Measurements from ENCODE around the gene FNDC3B.
A peak's percentile ranks its signal among the peaks of the same experiment; 100 is the strongest.
"Not testable (repeated sequence)": the region's sequence is repeated elsewhere in the genome, so short reads cannot be mapped to it uniquely, and the experiment has no call there.

The FNDC3B gene

DNA sequence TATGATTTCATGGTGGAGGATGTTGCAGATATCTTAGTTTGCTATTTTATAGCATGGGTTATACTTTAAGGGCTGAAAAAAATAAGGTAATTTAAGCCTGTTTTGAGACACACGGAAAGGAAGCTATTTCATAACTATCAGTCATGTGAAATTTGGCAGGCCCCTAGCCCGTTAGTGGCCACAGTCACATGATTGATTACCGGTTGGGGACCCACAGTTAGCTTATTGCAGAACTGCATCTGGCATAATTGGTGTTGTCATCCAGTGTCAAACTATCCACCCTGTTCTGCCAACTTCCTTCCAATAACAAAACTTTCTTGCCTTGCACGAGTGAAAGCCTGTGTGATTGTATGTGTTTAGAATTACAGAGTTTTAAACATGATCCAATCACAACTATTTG lies 35.2 kb downstream of the FNDC3B start:
- peak; percentile 84 to 91 for DNase-seq

DNA sequence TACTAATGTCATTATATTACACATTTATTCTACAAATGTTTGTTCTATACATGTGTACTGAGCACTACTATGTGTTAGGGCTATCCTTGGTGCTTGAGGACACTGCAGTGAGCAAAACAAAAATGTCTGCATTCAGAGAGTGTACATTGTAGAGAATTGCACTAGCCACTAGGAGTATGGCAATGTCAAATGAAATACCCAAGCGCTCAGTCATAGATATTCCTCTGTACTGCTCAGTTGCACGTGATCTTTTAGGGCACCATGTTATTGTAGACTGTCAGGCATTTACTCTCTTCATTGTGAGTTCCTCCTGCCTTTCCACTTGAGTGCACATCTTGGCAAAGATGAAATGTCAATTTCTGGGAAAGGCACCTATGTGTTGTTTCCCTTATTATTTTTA lies 36.8 kb downstream of the FNDC3B start:
- DNase-seq = no peak

DNA sequence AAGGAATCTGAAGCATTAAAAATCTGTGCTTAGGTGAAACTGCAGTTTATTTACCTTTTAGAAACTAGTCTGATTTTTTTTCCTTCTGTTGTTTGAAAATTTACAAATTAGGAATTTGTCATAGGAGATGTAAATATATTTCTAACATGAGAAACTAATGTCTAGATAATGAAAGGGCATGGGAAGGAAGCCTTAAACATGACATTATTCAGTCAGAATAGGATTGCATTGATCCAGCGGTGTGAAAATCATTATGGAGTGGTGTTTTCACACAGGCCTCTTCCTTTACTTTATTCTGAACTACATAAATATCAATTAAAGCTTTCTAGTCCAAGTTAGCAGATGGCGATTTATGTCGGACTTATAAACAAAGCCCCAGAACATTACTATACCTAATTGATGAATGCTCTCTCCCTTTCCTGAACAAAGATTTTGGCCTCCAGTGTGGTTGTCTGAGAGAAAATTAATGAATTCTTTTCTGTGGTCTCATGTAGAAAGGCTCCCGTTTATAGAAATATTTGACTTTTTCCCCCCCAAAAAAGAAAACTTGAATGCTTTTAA lies 37.9 kb downstream of the FNDC3B start:
- DNase-seq = no peak

DNA sequence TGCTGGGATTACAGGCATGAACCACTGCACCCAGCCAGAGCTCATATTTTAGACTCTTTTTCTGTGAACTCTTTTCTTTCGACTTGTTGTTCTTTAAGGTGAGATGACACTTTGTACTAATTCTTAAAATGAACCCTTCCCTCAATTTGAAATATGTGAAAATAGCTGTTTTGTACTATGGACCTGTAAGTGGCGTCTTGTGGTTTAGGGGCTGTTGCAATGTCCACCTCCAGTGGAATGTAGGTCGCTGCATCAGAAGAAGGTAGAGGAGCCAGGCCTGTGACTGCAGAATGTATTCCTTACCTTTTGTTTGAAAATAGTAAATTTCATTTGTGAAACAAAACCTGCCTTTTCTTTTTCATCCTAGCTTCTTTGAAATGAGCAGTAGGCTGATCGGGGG lies 38.9 kb downstream of the FNDC3B start:
- DNase-seq = no peak

DNA sequence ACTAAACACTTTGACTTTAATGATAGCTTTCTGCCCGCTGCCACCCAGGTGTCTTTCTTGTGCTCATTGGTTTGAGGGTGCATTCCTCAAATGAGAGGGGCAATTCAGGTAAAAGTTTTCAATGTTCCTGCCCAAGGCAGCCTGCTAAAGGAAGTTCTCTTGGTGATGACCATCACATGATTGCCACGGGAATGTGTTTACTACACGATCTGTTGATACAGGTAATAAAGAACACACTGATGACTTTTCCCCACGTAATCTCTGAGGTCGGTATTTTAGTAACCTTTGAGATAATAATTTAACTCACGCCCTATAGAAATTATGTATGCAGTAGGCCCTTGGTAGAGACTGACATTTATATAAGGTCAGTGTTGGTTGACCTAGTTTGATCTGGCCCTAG lies 39.3 kb downstream of the FNDC3B start:
- DNase-seq = no peak

DNA sequence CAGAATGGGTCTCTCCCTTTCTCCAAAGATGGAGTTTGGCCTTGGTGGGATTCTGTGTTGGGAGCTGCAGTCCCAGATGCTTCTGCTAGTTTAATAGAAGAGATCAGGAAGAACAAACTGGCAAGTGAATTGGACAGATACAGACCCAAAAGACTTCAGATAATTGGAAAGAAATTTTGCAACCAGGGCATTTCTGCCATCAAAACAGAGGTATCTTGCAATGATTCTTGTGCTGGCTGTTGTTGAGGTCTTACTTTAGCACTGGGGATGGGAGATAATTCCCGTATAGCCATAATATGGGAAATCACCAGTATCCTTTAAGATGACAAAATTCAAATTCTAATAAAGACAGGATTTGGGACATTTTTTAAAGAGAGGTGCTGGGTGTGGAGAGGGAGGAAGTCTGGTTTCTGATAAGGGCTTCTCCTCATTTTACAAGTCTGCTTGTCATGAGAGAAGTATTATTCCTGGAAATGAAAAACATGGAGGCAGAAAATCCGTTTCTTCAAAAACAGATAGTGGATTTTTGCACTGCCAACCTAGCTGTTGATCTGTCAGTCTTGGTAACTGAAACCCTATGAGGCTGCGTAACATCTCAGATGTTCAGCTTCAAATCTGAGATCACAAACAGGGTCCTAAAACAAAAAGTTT lies 40.1 kb downstream of the FNDC3B start:
- DNase-seq = no peak

DNA sequence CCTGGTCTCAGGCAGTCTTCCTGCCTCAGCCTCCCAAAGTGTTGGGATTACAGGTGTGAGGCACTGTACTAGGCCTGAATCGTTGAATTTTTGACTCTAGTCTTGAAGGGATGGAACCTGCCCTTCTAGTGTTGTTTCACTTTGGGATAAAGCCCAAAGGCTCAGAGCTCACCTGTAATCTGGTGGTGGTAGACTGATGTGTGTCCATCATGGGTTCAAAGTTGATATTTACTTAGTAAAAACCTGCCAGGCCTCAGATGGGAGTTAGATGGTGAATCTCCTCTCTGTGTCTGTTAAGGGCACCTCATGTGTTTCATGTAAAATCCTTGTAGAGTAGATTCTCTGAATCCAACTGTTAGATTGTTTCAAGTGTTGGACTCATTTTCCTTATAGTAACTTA lies 41.1 kb downstream of the FNDC3B start:
- no peak for DNase-seq

DNA sequence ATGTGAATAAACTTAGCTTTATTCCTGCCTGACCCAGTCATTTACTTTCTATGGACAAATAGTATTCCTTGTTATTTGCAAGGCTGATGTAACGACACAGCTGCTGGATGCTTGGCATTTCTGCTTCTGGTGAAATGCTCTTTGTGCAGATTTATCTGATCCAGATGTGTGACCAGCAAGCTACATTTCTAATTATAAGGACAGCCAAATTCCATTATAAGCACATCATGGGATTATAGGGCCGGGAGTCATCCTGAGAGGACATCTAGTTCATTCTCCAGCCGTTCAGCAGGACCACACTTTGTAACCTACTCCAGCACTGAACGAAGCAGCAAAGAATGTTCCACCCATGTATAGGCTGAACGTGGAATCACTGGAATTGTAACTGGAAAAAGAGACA lies 42.9 kb downstream of the FNDC3B start:
- no peak for DNase-seq

DNA sequence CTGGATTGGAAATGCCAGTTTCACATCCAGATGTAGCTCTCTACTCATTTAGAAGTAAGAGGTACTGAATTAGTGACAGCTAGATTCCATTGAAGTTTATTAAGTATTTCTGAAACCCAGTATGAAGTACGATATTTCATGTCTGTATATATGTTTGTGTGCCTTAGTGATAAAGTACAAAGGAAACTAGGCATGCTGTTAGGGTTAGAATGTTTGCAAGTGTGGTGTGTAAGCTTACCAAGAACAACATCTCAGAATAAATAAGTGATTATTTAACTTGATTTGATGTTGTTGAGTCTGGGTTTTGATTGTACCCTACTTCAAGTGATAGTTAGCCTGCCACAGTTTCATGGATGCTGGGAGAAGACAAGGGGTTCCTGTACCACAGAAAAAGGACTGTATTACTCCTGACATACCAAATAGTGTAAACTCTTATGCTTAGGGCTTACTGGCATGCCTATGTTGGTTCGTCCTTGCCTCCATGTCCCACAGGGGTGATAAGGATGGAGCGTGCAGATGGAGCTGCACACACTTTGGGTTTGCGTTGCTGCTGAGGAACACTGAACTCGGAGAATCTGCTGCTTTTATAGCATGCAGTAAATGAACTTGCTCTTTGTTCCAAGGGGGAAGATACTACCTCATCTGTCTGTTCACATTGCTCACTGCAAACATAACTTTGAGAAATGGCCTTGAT lies 43.6 kb downstream of the FNDC3B start:
- no peak for DNase-seq

DNA sequence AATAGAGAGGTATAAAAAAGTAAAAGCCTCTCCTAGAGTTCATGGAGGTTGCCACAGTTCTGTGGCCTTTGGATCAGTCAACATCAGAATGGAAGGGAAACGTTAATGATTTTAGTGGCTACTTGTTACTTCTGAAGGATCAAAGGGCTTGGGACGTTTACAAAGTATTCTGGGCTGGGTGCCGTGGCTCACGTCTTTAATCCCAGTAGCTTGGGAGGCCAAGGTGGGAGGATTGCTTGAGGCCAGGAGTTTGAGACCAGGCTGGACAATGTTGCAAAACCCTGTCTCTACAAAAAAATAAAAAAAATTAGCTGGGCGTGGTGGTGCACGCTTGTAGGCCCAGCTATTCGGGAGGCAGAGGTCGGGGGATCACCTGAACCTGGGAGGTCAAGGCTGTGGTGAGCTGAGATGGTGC lies 44.6 kb downstream of the FNDC3B start:
- DNase-seq = no peak

DNA sequence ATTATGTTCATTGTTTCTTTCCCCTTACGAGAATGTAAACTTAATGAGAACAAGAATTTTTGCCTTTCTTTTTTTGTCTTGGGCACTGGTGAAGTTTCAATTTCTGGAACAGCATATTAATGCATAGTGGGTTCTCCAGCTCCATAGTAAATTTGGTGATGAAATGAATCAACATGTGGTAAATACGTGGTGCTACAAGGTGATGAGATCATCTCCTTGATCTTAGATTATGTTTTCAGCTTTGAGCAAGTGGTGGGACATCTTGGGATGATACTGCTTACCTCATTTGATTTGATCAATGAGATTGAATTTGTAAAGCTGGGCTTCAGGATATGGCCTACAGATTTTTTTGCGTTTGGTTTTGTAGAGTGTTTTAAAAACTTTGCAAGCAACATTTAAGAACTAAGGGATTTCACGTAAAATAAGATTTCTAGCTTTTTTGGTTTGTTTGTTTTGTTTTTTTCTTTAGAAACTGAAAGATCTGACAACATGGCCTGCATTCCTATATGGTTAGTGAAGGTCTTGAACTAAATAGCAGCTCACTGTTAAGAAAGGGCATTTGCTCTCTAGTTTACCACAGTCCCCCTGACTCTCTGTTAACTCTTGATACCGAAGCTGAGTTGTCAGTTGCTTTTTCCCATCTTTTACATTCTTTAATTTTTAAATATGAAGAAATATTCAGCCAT lies 45.6 kb downstream of the FNDC3B start:
- no peak for DNase-seq

DNA sequence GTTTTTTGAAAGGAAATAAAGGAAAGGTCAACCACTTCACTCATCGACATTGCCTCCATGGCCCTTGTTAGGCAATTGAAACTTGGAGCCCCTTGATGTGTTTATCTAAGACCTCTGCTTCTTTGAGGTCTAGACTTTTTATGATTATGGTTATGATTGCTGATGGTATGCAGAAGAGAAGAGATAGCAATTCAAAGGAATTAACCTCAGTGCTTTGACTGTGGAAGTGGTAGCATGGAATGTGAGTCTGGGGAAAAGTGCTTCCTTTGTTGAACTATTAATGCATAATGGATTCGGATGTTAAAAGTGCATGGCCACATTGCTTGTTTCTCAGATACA lies 46.1 kb downstream of the FNDC3B start:
- no peak for DNase-seq

DNA sequence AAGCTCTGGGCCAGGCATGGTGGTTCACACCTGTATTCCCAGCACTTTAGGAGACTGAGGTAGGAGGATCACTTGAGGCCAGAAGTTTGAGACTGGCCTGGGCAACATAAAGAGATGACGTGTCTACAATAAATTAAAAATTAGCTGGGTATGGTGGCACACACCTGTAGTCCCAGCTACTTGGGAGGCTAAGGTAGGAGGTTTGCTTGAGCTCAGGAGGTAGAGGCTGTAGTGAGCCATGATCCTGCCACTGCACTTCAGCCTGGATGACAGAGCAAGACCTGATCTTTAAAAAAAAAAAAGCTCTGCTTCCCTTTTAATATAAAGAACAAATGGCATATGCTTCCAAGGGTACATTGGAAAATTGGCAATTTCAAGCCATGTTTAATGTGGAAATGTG lies 46.7 kb downstream of the FNDC3B start:
- DNase-seq = no peak

DNA sequence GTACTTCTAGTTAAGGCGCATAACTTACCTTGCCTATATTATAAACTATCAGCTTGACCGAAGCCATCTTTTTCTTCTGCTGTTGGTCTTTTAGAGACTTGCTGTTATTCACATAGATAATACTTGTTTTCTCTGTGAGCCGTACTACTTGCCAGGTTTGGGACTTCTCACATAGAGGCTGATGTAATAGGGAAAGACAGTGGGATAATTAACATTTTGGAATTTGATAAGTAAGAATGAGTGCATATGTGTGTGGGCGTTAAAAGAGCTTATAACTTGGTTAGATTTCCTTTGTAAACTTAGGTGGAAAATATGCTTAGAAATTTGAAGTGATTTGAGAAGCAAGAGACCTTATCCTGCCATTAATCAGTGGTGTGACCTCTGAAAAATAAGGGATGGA lies 47.8 kb downstream of the FNDC3B start:
- DNase-seq = no peak

DNA sequence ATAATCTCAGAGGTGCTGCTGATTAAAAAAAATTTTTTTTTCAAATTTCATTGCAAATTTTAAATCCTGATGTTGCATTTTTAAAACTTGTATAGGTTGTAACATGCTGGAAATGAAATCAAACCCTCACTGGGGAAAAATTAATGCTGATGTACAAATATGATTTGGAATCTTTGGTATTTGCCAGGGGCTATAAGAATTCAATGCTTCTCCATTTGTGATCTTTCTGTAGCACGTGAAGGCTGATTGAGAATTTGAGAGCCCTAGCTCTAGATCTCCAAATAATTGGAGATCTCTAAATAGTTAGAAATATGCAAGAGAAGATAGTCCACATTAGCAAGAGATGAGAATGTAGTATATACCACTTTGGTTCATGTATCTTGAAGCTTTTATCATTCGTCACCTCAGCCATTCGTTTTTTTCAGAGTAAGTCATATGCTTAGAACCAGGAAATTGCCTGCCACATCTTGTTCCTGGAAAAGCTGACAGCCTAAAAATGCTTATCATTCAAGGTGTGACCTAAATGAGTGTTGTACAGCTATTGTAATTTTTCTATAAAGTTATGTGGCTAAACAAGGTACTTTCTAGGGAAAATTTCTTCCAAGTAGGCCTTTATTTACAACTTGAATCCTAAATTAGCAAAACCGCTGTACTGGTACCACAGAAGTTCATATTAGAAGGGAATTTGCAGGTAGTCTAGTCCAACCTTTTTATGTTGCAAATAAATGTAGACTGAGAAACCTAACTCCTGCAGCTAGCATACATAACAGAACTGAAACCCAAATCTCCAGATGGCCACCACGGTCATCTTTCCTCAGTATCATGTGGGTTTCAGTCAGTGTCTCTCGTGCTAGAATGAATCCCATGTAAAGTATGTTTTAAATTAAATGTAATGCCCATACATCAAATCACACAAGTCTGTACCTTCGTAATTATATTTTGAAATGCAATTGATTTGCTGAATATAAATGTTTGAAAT lies 48.5 kb downstream of the FNDC3B start:
- peak in 1 of 2 donors; percentile 26 for DNase-seq

DNA sequence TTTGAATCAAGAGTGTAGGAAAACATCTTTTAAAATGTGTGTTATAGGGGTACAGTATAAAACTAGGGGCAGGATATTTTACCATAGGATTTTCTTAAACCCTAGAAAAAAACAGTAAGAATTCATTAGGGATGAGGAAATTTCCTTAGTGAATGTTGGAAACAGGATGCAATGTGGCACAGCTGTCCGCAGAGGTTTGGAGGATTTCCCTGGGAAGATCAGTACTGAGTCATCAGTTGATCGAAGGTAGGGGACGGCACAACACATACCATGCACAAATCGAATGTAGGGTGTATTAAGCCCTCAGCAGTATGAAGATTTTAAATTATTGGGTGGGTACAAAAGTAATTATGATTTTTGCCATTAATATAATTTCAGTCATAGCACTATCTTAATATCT lies 49.9 kb downstream of the FNDC3B start:
- DNase-seq = no peak

DNA sequence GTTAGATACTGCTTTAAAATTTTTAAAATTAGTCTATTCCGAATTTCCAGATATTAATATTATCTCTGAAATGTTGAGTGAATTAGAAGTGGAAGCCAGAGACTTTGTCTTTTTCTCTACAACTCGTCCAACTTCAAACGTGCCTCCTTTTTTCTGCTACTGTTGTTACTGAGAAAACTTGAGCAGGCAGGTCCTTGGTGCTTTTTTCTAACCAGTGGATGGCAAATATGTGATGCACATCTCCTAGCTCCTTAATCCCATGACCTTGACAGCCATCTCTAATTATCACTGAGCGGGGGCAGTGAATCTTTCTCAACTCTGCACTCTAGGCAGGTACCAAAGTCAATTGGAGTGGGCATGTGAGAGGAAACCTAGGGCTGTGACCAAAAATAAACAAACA lies 50.7 kb downstream of the FNDC3B start:
- no peak for DNase-seq

DNA sequence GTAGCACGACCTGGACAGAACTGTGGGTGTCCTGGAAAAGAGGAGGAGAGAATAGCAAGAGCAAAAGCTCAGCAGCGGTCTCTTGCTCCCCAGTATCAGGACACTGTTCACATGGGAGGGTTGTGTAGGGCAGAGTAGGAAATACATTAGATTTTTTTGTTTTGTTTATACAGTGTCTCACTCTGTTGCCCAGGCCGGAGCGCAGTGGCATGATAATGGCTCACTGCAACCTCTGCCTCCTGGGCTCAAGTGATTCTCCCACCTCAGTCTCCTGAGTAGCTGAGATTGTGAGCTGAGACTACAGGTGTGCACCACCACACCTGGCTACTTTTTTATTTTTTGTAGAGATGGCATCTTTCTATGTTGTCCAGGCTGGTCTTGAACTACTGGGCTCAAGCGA lies 53.3 kb downstream of the FNDC3B start:
- DNase-seq = no peak

DNA sequence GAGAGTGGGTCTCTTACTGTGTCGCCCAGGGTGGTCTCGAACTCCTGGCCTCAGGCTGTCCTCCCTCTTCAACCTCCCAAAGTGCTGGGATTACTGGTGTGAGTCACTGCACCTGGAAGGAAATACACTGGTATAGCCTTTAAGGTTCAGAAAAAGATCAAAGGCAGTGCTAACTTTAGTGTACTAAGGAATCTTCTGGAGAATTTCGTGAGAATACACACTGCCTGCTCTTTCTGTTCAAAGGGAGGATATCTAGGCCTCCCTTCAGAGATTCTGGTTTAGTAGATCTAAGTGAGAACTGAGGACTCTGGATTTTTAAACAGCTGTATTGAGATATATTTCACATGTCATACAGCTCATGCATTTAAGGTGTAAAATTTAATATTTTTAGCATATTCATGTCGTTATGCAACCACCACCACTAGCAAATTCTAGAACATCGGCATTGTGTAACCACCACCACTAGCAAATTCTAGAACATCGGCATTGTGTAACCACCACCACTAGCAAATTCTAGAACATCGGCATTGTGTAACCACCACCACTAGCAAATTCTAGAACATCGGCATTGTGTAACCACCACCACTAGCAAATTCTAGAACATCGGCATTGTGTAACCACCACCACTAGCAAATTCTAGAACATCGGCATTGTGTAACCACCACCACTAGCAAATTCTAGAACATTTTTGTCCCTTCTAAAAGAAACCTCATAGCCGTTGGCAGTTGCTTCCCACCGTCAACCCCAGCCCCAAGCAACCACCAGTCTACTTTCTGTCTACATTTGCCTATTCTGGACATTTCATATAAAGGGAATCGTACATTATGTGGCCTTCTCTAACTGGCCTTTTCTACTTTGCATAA lies 54.4 kb downstream of the FNDC3B start:
- DNase-seq = not testable (repeated sequence)

DNA sequence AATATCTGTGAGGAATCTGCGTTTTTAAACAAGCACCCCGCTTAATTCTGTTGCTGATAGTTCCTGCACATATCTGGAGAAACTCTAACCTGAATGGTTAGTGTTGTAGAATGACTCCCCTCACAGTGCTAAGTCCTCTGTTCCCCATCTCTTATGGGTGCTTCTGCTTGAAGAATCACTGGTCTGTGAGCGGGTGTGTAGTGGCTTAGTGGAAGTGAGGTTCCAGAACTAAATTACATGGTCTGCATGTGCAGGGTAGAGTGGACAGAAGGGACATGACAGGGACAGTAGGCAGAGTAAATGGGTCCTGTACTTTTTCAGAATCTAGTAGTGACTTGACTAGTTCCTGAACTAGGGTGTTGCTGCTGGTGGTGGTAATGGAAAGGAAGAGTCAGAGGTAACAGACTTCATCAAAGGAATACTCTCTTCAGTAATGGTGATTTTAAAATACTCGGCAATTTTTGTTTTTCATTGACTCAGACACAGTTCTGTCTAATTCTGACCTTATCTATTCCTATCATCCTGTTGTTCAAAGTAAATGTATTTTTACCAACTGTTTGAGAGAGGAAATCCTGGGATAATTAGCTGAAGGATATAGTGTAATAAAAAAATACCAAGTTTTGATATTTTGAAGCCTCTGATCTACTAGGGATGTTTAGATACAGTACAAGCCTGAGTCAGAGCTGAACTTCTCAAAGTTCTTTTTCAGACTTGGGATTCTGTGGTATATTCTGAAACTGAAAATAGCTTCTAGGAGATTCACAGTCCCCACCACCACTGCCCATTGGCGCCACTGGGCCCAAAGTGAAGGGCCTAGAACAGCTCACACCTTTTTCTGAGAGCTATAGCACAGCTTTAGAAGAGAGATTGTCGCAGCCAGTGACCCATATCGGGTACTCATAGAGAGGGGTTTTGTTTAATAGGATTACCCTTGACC lies 55.5 kb downstream of the FNDC3B start:
- no peak for DNase-seq

Data from inflammatory macrophage (primary cell).